Measurements from ENCODE around the gene BSPRY. TPM values are rescaled to one million over a fixed set of nuclear protein-coding genes. Genes with fewer than 3 reads are reported as not detected.
A peak's percentile ranks its signal among the peaks of the same experiment; 100 is the strongest.

The BSPRY gene
- total RNA-seq, 4 donors from 2014 or later, result 0.52 to 0.99 (median 0.70) TPM

- Histone ChIP-seq H3K9me3 (no peaks in the 10 kb centered on the region), H3K27ac (replicated peaks in 1 of 4) (peak overlapping the region; percentile 90 to 97 (median 96)), H3K27me3 (no peaks in the 10 kb centered on the region), H3K36me3 (peaks cover 6 to 23% (median 19%) of the 10 kb centered on the region in 4 donors), H3K4me1 (peaks cover 14 to 31% (median 25%) of the 10 kb centered on the region in 4 donors), H3K4me3 (peak overlapping the region; percentile 71 to 88 (median 82))
- DNase-seq (ENCODE audit: extremely low spot score), result no peak
- TF ChIP-seq POLR2AphosphoS5 (IDR thresholded peaks at IDR 0.05), result no peak
- no peak for TF ChIP-seq CTCF (IDR thresholded peaks at IDR 0.05)
- TF ChIP-seq POLR2A (IDR thresholded peaks at IDR 0.05; ENCODE audit: low read depth), result no peak
- no peak for TF ChIP-seq EP300 (IDR thresholded peaks at IDR 0.05)
- intact Hi-C loops (cut with DNase I), result loop anchor here (5.0 to 10.0 kb wide), 4 partner anchors 45 to 138 kb away; partner anchors contain the start of genes BSPRY, RNF183 and WDR31
- 2% methylated on average over 10 of the region's 20 CpGs for WGBS
These were observed 60.5 kb downstream of the BSPRY start for GRCh38 chr9:113409883-113410206.

- intact Hi-C loops (cut with DNase I), result no loop called here
- TF ChIP-seq POLR2A (IDR thresholded peaks at IDR 0.05; ENCODE audit: low read depth) (no peak), POLR2AphosphoS5 (IDR thresholded peaks at IDR 0.05) (peak; percentile 89 to 93)
These were observed 61.0 kb downstream of the BSPRY start, which contains the start of the genes C9orf43 and POLE3 for GRCh38 chr9:113410207-113410864. TSS of gene C9orf43 (plus strand) at chr9:113410747. CDS start at chr9:113413494, 2,747 bp downstream. TSS of gene POLE3 (minus strand) at chr9:113410675. CDS start at chr9:113410293, 382 bp downstream.

GRCh38 chr9:113416149-113416721 lies 66.9 kb downstream of the BSPRY start:
- intact Hi-C loops (cut with DNase I), result no loop called here

More at GRCh38 chr9:113410207-113410864, 61.0 kb downstream of the BSPRY start, which contains the start of the genes C9orf43 and POLE3:
- DNase-seq (ENCODE audit: extremely low spot score), result peak; percentile 99
- Histone ChIP-seq H3K4me1 (peaks cover 14 to 31% (median 25%) of the 10 kb centered on the region in 4 donors), H3K36me3 (peaks cover 6 to 23% (median 19%) of the 10 kb centered on the region in 4 donors), H3K9me3 (no peaks in the 10 kb centered on the region), H3K27ac (replicated peaks in 1 of 4) (peak within 1 kb of the TSS; percentile 90 to 97 (median 96)), H3K27me3 (no peaks in the 10 kb centered on the region), H3K4me3 (peak within 1 kb of the TSS; percentile 71 to 88 (median 82))
- WGBS, result 1% methylated on average over 14 of the region's 61 CpGs

GRCh38 chr9:113417370-113417769 lies 68.0 kb downstream of the BSPRY start:
- no peak overlapping the region for H3K4me3 ChIP-seq
- intact Hi-C loops (cut with DNase I), result no loop called here
- WGBS, result 79% methylated on average over 4 of the region's 4 CpGs

More at GRCh38 chr9:113416149-113416721, 66.9 kb downstream of the BSPRY start:
- TF ChIP-seq POLR2AphosphoS5 (IDR thresholded peaks at IDR 0.05), result no peak
- no peak for TF ChIP-seq POLR2A (IDR thresholded peaks at IDR 0.05; ENCODE audit: low read depth)
- TF ChIP-seq EP300 (IDR thresholded peaks at IDR 0.05), result no peak
- TF ChIP-seq CTCF (IDR thresholded peaks at IDR 0.05), result no peak
- 72% methylated on average over 3 of the region's 3 CpGs for WGBS
- Histone ChIP-seq H3K9me3 (no peaks in the 10 kb centered on the region), H3K27me3 (no peaks in the 10 kb centered on the region), H3K27ac (replicated peaks in 1 of 4) (no peak overlapping the region), H3K4me1 (peaks cover 0 to 6% (median 5%) of the 10 kb centered on the region in 4 donors), H3K4me3 (no peak overlapping the region), H3K36me3 (no peaks in the 10 kb centered on the region)
- no peak for DNase-seq (ENCODE audit: extremely low spot score)

More at GRCh38 chr9:113417370-113417769, 68.0 kb downstream of the BSPRY start:
- no peaks in the 10 kb centered on the region for H3K9me3 ChIP-seq
- H3K27me3 ChIP-seq, result no peaks in the 10 kb centered on the region
- H3K27ac ChIP-seq (replicated peaks in 1 of 4), result no peak overlapping the region
- H3K4me1 ChIP-seq, result no peaks in the 10 kb centered on the region
- TF ChIP-seq POLR2AphosphoS5 (IDR thresholded peaks at IDR 0.05) (no peak), POLR2A (IDR thresholded peaks at IDR 0.05; ENCODE audit: low read depth) (no peak), EP300 (IDR thresholded peaks at IDR 0.05) (no peak), CTCF (IDR thresholded peaks at IDR 0.05) (no peak)
- H3K36me3 ChIP-seq, result no peaks in the 10 kb centered on the region
- no peak for DNase-seq (ENCODE audit: extremely low spot score)

Other genes with a start within 250 kb of the BSPRY start
- gene SLC31A2, start 198.5 kb upstream of the BSPRY start, total RNA-seq, result 10 to 100 TPM; 11.6 to 19.4 (median 15.8) TPM
- 10 to 100 TPM; 18.1 to 23.0 (median 20.6) TPM for gene FKBP15, start 128.3 kb upstream of the BSPRY start, total RNA-seq
- gene SLC31A1, start 128.0 kb upstream of the BSPRY start, total RNA-seq, result 10 to 100 TPM in 1 of 4 donors, 1 to 10 TPM in 3; 8.3 to 10.8 (median 8.9) TPM
- gene CDC26, start 74.0 kb upstream of the BSPRY start, total RNA-seq, result 10 to 100 TPM; 41.5 to 77.2 (median 48.5) TPM
- 10 to 100 TPM; 12.0 to 18.1 (median 16.3) TPM for gene PRPF4, start 73.9 kb upstream of the BSPRY start, total RNA-seq
- not detected for gene RNF183, start 46.2 kb upstream of the BSPRY start, total RNA-seq
- 1 to 10 TPM; 1.3 to 2.8 (median 2.1) TPM for gene WDR31, start 9.3 kb upstream of the BSPRY start, total RNA-seq
- gene HDHD3, start 27.4 kb downstream of the BSPRY start, total RNA-seq, result 10 to 100 TPM in 3 of 4 donors, 1 to 10 TPM in 1; 9.1 to 30.2 (median 22.8) TPM
- 10 to 100 TPM; 18.2 to 31.1 (median 28.6) TPM for gene ALAD, start 51.7 kb downstream of the BSPRY start, total RNA-seq
- 10 to 100 TPM; 25.7 to 42.6 (median 32.8) TPM for gene POLE3, start 61.1 kb downstream of the BSPRY start, total RNA-seq
- gene C9orf43, start 61.2 kb downstream of the BSPRY start, total RNA-seq, result 1 to 10 TPM in 1 of 4 donors, under 1 TPM in 1, not detected in 2; 0.17 to 1.8 TPM
- gene RGS3, start 114.2 kb downstream of the BSPRY start, total RNA-seq, result 100 to 1,000 TPM in 1 of 4 donors, 10 to 100 TPM in 3; 37.3 to 121 (median 68.5) TPM